ENCODE results near the gene SORL1. TPM values are rescaled to one million over a fixed set of nuclear protein-coding genes. Genes with fewer than 3 reads are reported as not detected.

Gene SORL1
- total and polyA plus RNA-seq, 2 of the 8 experiments (the other 6 are each of a cell fraction or from before 2014, with no cell fraction given): 38.1 to 65.5 TPM

DNA sequence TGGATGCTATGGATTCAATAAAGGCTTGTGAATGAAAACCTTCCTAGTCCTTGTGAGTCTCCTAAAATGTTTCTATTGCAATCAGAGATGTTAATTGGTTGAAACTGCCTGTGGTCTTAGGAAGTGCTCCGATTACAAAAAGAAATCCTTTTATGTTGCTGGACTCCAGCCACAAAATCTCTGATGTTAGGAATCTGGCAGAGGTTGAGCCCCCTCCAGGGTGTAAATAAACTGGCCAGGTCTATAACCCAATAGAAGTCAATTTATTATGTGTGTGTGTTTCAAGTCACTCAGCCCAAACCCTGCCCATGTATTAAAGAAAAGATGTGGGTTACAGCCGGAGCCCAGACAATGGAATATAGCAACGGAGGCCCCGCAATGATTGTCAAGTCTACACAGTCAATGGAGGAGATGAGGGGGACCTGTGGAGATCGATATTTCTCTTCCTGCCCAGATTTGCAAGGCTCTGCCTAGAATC, 218.7 kb downstream of the SORL1 start:
- no peak overlapping the region for H3K9ac ChIP-seq (replicated peaks in 1 of 4; ENCODE audit: extremely low read depth in 1 of 4, low read depth in 3 of 4, low read length in 3 of 4)
- 76% methylated on average over 5 of the region's 5 CpGs; no CpG with 5 or more reads in 1 of the 2 experiments for WGBS, 2 experiments (ENCODE audit: extremely low coverage in 1 of 2, insufficient coverage in 1 of 2, insufficient read length in 1 of 2, insufficient replicate concordance in 2 of 2, low coverage in 1 of 2, low lambda C conversion rate in 2 of 2, missing lambda C conversion rate in 1 of 2)
- no peak overlapping the region for H3K4me2 ChIP-seq (ENCODE audit: insufficient read depth in 1 of 2, low read depth in 2 of 2, low read length in 2 of 2)

More for the DNA sequence above, 218.7 kb downstream of the SORL1 start:
- TF ChIP-seq GTF2F1 (IDR thresholded peaks at IDR 0.05; ENCODE audit: borderline replicate concordance, low read depth, low read length) (no peak), SP2 (IDR thresholded peaks at IDR 0.05; ENCODE audit: low read length) (no peak), RBBP5 (IDR thresholded peaks at IDR 0.05; ENCODE audit: borderline replicate concordance, low read depth, low read length) (no peak), BCL11A (IDR thresholded peaks at IDR 0.05; ENCODE audit: low read depth in 2 of 2, low read length in 2 of 2) (no peak), JUN (IDR thresholded peaks at IDR 0.05; ENCODE audit: low read depth, low read length) (no peak), TBP (IDR thresholded peaks at IDR 0.05; ENCODE audit: low read depth, low read length) (no peak), YY1 (IDR thresholded peaks at IDR 0.05; ENCODE audit: low read depth, low read length) (no peak)
- H3K79me2 ChIP-seq (ENCODE audit: control insufficient read depth in 1 of 2, insufficient read depth in 2 of 2, low read length in 2 of 2): no peaks in the 10 kb centered on the region
- DNase-seq (ENCODE audit: low read depth in 1 of 2, low spot score in 2 of 2) (no peak), FAIRE-seq (no peak)
- no peak overlapping the region for H2BK5ac ChIP-seq (ENCODE audit: low read depth, low read length)
- H3K4ac ChIP-seq (replicated peaks; ENCODE audit: insufficient read length, low read depth, low read length): no peak overlapping the region
- H2BK20ac ChIP-seq (ENCODE audit: low read length): no peak overlapping the region
- H3K56ac ChIP-seq (replicated peaks; ENCODE audit: insufficient read length, low read depth, low read length): no peak overlapping the region
- H2BK15ac ChIP-seq (ENCODE audit: low read length): no peak overlapping the region
- no peak overlapping the region for H3K23ac ChIP-seq (ENCODE audit: insufficient read length)
- no peak overlapping the region for H4K91ac ChIP-seq (replicated peaks; ENCODE audit: insufficient read length, low read length)
- H3K9me3 ChIP-seq (ENCODE audit: insufficient read depth in 2 of 2, low read depth in 1 of 2, low read length in 1 of 2): no peaks in the 10 kb centered on the region
- H2BK120ac ChIP-seq (replicated peaks; ENCODE audit: low read depth, low read length): no peak overlapping the region
- H4K5ac ChIP-seq (ENCODE audit: insufficient read length, low read depth, low read length): no peak overlapping the region
- H4K20me1 ChIP-seq (replicated peaks in 1 of 2; ENCODE audit: control insufficient read depth in 1 of 2, insufficient read depth in 2 of 2, low read length in 2 of 2): no peaks in the 10 kb centered on the region
- no peak overlapping the region for H3K18ac ChIP-seq (ENCODE audit: extremely low read depth, low read length)
- no peaks in the 10 kb centered on the region for H3K79me1 ChIP-seq (ENCODE audit: low read depth, low read length)
- no peaks in the 10 kb centered on the region for H3K36me3 ChIP-seq (ENCODE audit: control insufficient read depth in 2 of 4, insufficient read depth in 4 of 4, low read length in 3 of 4)
- no peak overlapping the region for H3K4me3 ChIP-seq (ENCODE audit: extremely low read depth in 1 of 4, insufficient read depth in 2 of 4, low read depth in 3 of 4, low read length in 4 of 4)
- H3K4me1 ChIP-seq (replicated peaks in 1 of 4; ENCODE audit: control insufficient read depth in 3 of 4, insufficient read depth in 4 of 4, low read length in 3 of 4): peaks cover 0 to 3% (median 0%) of the 10 kb centered on the region in 4 experiments; a peak in 1 of 7 replicates
- ChIA-PET POLR2A (ENCODE audit: partially characterized antibody) (no interaction called here), CTCF (ENCODE audit: partially characterized antibody) (interaction anchor here (1.3 to 1.4 kb wide), 3 partner anchors 10 to 438 kb away, joined by 3 to 8 read pairs (median 3); no protein-coding TSS in a partner anchor)
- H3K27me3 ChIP-seq (replicated peaks in 1 of 4; ENCODE audit: control insufficient read depth in 3 of 4, extremely low read depth in 1 of 4, insufficient read depth in 3 of 4, low read length in 3 of 4): no peaks in the 10 kb centered on the region
- no peak overlapping the region for H4K8ac ChIP-seq (ENCODE audit: extremely low read depth, insufficient read depth, low read length)
- no peak overlapping the region; the same call in 1 of the 2 replicates for H2AK5ac ChIP-seq (ENCODE audit: low read depth, low read length)
- H3K23me2 ChIP-seq (ENCODE audit: low read depth, low read length): no peaks in the 10 kb centered on the region
- no peak overlapping the region for H3K27ac ChIP-seq (ENCODE audit: low read depth, low read length)
- no peak overlapping the region for H3K14ac ChIP-seq (ENCODE audit: insufficient read length)
- peak overlapping the region; percentile 64; the same call in 1 of the 2 replicates for H2AFZ ChIP-seq (ENCODE audit: low read length)
- H2BK12ac ChIP-seq (ENCODE audit: low read depth, low read length): peak overlapping the region; percentile 76

All from H1 (cell line).